IPS-18a (cell line): ENCODE data around the gene SMTNL1.
A peak's percentile ranks its signal among the peaks of the same experiment; 100 is the strongest.

Experiments used
- H3K27ac ChIP-seq: one replicate; pipeline ENCODE4 v1.5.1; 2013; ENCODE audit warnings: low read length
- H3K27me3 ChIP-seq: one replicate; pipeline ENCODE4 v1.6.1; 2013; ENCODE audit warnings: mild to moderate bottlenecking, low read length; ENCODE audit not compliant: control insufficient read depth, insufficient read depth
- H3K36me3 ChIP-seq: one replicate; pipeline ENCODE4 v1.6.1; 2013; ENCODE audit warnings: low read depth, low read length; ENCODE audit not compliant: control insufficient read depth
- H3K4me1 ChIP-seq: one replicate; pipeline ENCODE4 v1.6.1; 2013; ENCODE audit warnings: low read depth, low read length; ENCODE audit not compliant: control insufficient read depth
- H3K4me3 ChIP-seq: one replicate; pipeline ENCODE4 v1.5.1; 2013; ENCODE audit warnings: low read length
- H3K9ac ChIP-seq: one replicate; pipeline ENCODE4 v1.6.1; 2013; ENCODE audit warnings: mild to moderate bottlenecking, low read length, moderate library complexity
- H3K9me3 ChIP-seq: one replicate; pipeline ENCODE4 v1.6.1; 2013; ENCODE audit warnings: low read depth, low read length; ENCODE audit not compliant: control insufficient read depth

SMTNL1 gene

GRCh38 chr11:57571606-57572005 is 34.2 kb downstream of the SMTNL1 start:
- Histone ChIP-seq H3K36me3 (no peaks in the 10 kb centered on the region), H3K9ac (no peak overlapping the region), H3K27ac (no peak overlapping the region), H3K9me3 (no peaks in the 10 kb centered on the region), H3K27me3 (no peaks in the 10 kb centered on the region), H3K4me3 (no peak overlapping the region), H3K4me1 (peaks cover 18% of the 10 kb centered on the region)

- no peak overlapping the region for H3K27ac ChIP-seq
- no peaks in the 10 kb centered on the region for H3K27me3 ChIP-seq
- H3K9ac ChIP-seq: no peak overlapping the region
- H3K36me3 ChIP-seq: no peaks in the 10 kb centered on the region
- H3K4me1 ChIP-seq: peaks cover 14% of the 10 kb centered on the region
- H3K9me3 ChIP-seq: no peaks in the 10 kb centered on the region
- H3K4me3 ChIP-seq: no peak overlapping the region
These were observed 36.7 kb downstream of the SMTNL1 start for GRCh38 chr11:57574061-57574460.

GRCh38 chr11:57584341-57584740 is 46.9 kb downstream of the SMTNL1 start:
- Histone ChIP-seq H3K36me3 (no peaks in the 10 kb centered on the region), H3K27me3 (no peaks in the 10 kb centered on the region), H3K4me3 (no peak overlapping the region), H3K9ac (no peak overlapping the region), H3K9me3 (no peaks in the 10 kb centered on the region), H3K27ac (no peak overlapping the region), H3K4me1 (peaks cover 7% of the 10 kb centered on the region)

- Histone ChIP-seq H3K9me3 (no peaks in the 10 kb centered on the region), H3K27me3 (no peaks in the 10 kb centered on the region), H3K27ac (no peak overlapping the region), H3K4me3 (no peak overlapping the region), H3K9ac (no peak overlapping the region), H3K36me3 (no peaks in the 10 kb centered on the region), H3K4me1 (peaks cover 7% of the 10 kb centered on the region)
These were observed 47.9 kb downstream of the SMTNL1 start for GRCh38 chr11:57585301-57585700.

- Histone ChIP-seq H3K9me3 (no peaks in the 10 kb centered on the region), H3K27me3 (no peaks in the 10 kb centered on the region), H3K4me3 (no peak overlapping the region), H3K36me3 (no peaks in the 10 kb centered on the region), H3K27ac (no peak overlapping the region), H3K4me1 (peaks cover 7% of the 10 kb centered on the region), H3K9ac (no peak overlapping the region)
These were observed 49.4 kb downstream of the SMTNL1 start for GRCh38 chr11:57586711-57587245.

GRCh38 chr11:57588046-57588710 is 50.8 kb downstream of the SMTNL1 start:
- H3K4me3 ChIP-seq: no peak overlapping the region
- no peaks in the 10 kb centered on the region for H3K27me3 ChIP-seq
- no peaks in the 10 kb centered on the region for H3K9me3 ChIP-seq
- H3K27ac ChIP-seq: no peak overlapping the region
- H3K36me3 ChIP-seq: no peaks in the 10 kb centered on the region
- H3K4me1 ChIP-seq: peaks cover 7% of the 10 kb centered on the region
- H3K9ac ChIP-seq: no peak overlapping the region

GRCh38 chr11:57596266-57596885 is 59.0 kb downstream of the SMTNL1 start:
- no peak overlapping the region for H3K4me3 ChIP-seq
- H3K27ac ChIP-seq: no peak overlapping the region
- peaks cover 16% of the 10 kb centered on the region for H3K4me1 ChIP-seq
- H3K9me3 ChIP-seq: no peaks in the 10 kb centered on the region
- H3K27me3 ChIP-seq: no peaks in the 10 kb centered on the region
- H3K36me3 ChIP-seq: peaks cover 4% of the 10 kb centered on the region
- H3K9ac ChIP-seq: no peak overlapping the region

- peak within 1 kb of the TSS; percentile 70 for H3K4me3 ChIP-seq
- H3K9me3 ChIP-seq: no peaks in the 10 kb centered on the region
- peaks cover 16% of the 10 kb centered on the region for H3K4me1 ChIP-seq
- peak within 1 kb of the TSS; percentile 68 for H3K27ac ChIP-seq
- H3K36me3 ChIP-seq: peaks cover 4% of the 10 kb centered on the region
- H3K27me3 ChIP-seq: no peaks in the 10 kb centered on the region
- peak within 1 kb of the TSS; percentile 66 for H3K9ac ChIP-seq
These were observed 60.1 kb downstream of the SMTNL1 start, which contains the start of gene SERPING1 for GRCh38 chr11:57597461-57597915. Gene SERPING1, plus strand, starts transcription at chr11:57597685. Its CDS starts 586 bp downstream, at chr11:57598271.

GRCh38 chr11:57597916-57598830 is 60.8 kb downstream of the SMTNL1 start:
- peak overlapping the region; percentile 66 for H3K9ac ChIP-seq
- H3K27ac ChIP-seq: peak overlapping the region; percentile 68
- H3K36me3 ChIP-seq: peaks cover 4% of the 10 kb centered on the region
- H3K27me3 ChIP-seq: no peaks in the 10 kb centered on the region
- H3K9me3 ChIP-seq: no peaks in the 10 kb centered on the region
- H3K4me3 ChIP-seq: peak overlapping the region; percentile 70
- peaks cover 16% of the 10 kb centered on the region for H3K4me1 ChIP-seq

- Histone ChIP-seq H3K27ac (no peak overlapping the region), H3K9ac (peak overlapping the region; percentile 66), H3K36me3 (peaks cover 4% of the 10 kb centered on the region)
These were observed 61.4 kb downstream of the SMTNL1 start for GRCh38 chr11:57598831-57599155.

GRCh38 chr11:57599381-57599780 is 62.0 kb downstream of the SMTNL1 start:
- H3K9ac ChIP-seq: no peak overlapping the region
- peaks cover 4% of the 10 kb centered on the region for H3K36me3 ChIP-seq
- no peaks in the 10 kb centered on the region for H3K9me3 ChIP-seq
- H3K4me3 ChIP-seq: no peak overlapping the region
- H3K27ac ChIP-seq: no peak overlapping the region
- no peaks in the 10 kb centered on the region for H3K27me3 ChIP-seq
- peaks cover 16% of the 10 kb centered on the region for H3K4me1 ChIP-seq

More at GRCh38 chr11:57598831-57599155, 61.4 kb downstream of the SMTNL1 start:
- H3K27me3 ChIP-seq: no peaks in the 10 kb centered on the region
- H3K4me3 ChIP-seq: peak overlapping the region; percentile 70
- H3K9me3 ChIP-seq: no peaks in the 10 kb centered on the region
- H3K4me1 ChIP-seq: peaks cover 16% of the 10 kb centered on the region
